Hepatocyte (in vitro differentiated cells): ENCODE data around the gene FAM81A.

Experiments
- EZH2 ChIP-seq: fragments of 200-600 bp; sonication (generic); IDR thresholded peaks from 2 replicates; pipeline ENCODE4 v1.6.1; 2016; ENCODE audit warnings: antibody characterized with exemption, mild to moderate bottlenecking, borderline replicate concordance
- EZH2phosphoT487 ChIP-seq: fragments of 200-600 bp; sonication (generic); IDR thresholded peaks from one replicate; pipeline ENCODE4 v1.6.1; 2018; ENCODE audit warnings: antibody characterized with exemption, mild to moderate bottlenecking, low read depth, moderate library complexity; ENCODE audit not compliant: unreplicated experiment, severe bottlenecking
- TF ChIP-seq, protein P1 (sequence below): fragments of 200-600 bp; sonication (generic); IDR thresholded peaks from 2 replicates; pipeline ENCODE4 v1.5.1; 2016; ENCODE audit warnings: antibody characterized with exemption, mild to moderate bottlenecking; ENCODE audit not compliant: poor library complexity

GRCh38 chr15:59562448-59563186 is 124.6 kb downstream of the FAM81A start:
- TF ChIP-seq, protein P1, sequence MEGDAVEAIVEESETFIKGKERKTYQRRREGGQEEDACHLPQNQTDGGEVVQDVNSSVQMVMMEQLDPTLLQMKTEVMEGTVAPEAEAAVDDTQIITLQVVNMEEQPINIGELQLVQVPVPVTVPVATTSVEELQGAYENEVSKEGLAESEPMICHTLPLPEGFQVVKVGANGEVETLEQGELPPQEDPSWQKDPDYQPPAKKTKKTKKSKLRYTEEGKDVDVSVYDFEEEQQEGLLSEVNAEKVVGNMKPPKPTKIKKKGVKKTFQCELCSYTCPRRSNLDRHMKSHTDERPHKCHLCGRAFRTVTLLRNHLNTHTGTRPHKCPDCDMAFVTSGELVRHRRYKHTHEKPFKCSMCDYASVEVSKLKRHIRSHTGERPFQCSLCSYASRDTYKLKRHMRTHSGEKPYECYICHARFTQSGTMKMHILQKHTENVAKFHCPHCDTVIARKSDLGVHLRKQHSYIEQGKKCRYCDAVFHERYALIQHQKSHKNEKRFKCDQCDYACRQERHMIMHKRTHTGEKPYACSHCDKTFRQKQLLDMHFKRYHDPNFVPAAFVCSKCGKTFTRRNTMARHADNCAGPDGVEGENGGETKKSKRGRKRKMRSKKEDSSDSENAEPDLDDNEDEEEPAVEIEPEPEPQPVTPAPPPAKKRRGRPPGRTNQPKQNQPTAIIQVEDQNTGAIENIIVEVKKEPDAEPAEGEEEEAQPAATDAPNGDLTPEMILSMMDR = no peak
- TF ChIP-seq EZH2 (no peak), EZH2phosphoT487 (no peak)
